Activated T-cell treated with anti-CD3 and anti-CD28 coated beads, Interleukin-2, amount 50 U/mL, for 4 hours (primary cell): ENCODE measurements around the gene LSP1. TPM values are rescaled to one million over a fixed set of nuclear protein-coding genes. Genes with fewer than 3 reads are reported as not detected.

Experiments
- ATAC-seq, 2 donors: fragments of 200-7000 bp; cut with Tn5 transposase; one replicate each; pipeline ENCODE4 v1.10.0; 2021
- DNase-seq: peaks from one replicate; pipeline ENCODE4 v3.0.0-alpha.2; 2020
- H3K27me3 Mint-ChIP-seq: one replicate; pipeline ENCODE4 v1.8.0; 2021; ENCODE audit warnings: low read depth, mixed read lengths
- H3K36me3 Mint-ChIP-seq: one replicate; pipeline ENCODE4 v1.8.0; 2022; ENCODE audit warnings: mixed read lengths; ENCODE audit not compliant: insufficient read depth
- H3K4me1 Mint-ChIP-seq: one replicate; pipeline ENCODE4 v1.8.0; 2021; ENCODE audit warnings: low read depth, mixed read lengths
- H3K4me3 Mint-ChIP-seq: one replicate; pipeline ENCODE4 v1.8.0; 2021; ENCODE audit warnings: mild to moderate bottlenecking, moderate library complexity, mixed read lengths
- H3K9me3 Mint-ChIP-seq: one replicate; pipeline ENCODE4 v1.8.0; 2021; ENCODE audit warnings: mixed read lengths
- total RNA-seq, 3 donors: library from RNA; stranded (reverse); gene quantifications; one replicate each; pipeline ENCODE4 v1.2.1, GENCODE V29; 2021

The LSP1 gene
- total RNA-seq, 3 donors from 2014 or later = 34.6 to 71.7 (median 60.6) TPM

- H3K27me3 Mint-ChIP-seq = peaks cover 16% of the 10 kb centered on the region
- peaks cover 6% of the 10 kb centered on the region for H3K4me1 Mint-ChIP-seq
- DNase-seq = no peak
- H3K36me3 Mint-ChIP-seq = no peaks in the 10 kb centered on the region
- no peak overlapping the region for H3K4me3 Mint-ChIP-seq
- no peak for ATAC-seq
- H3K9me3 Mint-ChIP-seq = no peaks in the 10 kb centered on the region
Measured at GRCh38 chr11:1896468-1896867, 43.6 kb downstream of the LSP1 start.

- Mint-ChIP-seq H3K4me3 (peak overlapping the region; percentile 26), H3K27me3 (peaks cover 16% of the 10 kb centered on the region), H3K4me1 (peaks cover 6% of the 10 kb centered on the region), H3K9me3 (no peaks in the 10 kb centered on the region), H3K36me3 (no peaks in the 10 kb centered on the region)
- no peak for ATAC-seq
- DNase-seq = no peak
Measured at GRCh38 chr11:1896923-1897322, 44.0 kb downstream of the LSP1 start.

DNA sequence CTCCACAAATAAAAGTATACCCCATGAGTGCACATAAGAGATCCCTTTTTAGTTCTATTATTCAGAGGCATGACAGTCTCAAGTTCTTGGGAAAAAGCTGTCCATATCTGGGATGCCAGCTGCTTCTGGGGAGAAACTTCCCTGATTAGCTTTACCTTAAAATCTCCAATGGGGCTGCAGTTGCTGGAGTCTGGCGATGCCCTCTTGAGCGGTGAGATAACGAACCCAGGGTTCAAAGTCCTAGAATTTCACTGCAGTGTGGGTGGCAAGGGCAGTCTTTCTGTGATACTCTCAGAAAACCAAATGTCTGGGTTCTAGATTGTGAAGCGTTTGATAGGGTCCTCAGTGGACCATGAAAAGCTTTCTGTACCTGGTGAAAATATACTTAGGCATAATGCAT is 46.2 kb downstream of the LSP1 start:
- H3K4me3 Mint-ChIP-seq = no peak overlapping the region
- no peak for DNase-seq
- H3K9me3 Mint-ChIP-seq = no peaks in the 10 kb centered on the region
- no peaks in the 10 kb centered on the region for H3K36me3 Mint-ChIP-seq
- ATAC-seq = no peak
- peaks cover 16% of the 10 kb centered on the region for H3K27me3 Mint-ChIP-seq
- no peaks in the 10 kb centered on the region for H3K4me1 Mint-ChIP-seq

DNA sequence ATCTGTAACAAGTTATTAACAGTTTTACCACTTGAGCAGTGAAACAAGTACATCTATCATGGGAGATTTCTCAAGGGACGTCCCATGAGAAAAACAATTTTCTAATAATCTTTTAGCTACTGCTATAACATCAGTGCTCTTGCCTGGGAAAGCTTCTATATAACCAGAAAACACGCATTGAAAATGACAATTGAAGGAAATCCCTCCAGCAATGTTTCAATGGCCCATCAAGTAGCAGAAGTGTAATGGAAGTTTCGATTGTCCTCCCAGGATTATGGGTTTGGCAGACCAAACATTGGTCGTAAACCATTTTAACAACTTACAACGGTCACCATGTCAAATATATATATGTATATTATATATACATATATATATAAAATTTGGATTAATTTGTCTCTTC is 46.8 kb downstream of the LSP1 start:
- Mint-ChIP-seq H3K27me3 (peaks cover 16% of the 10 kb centered on the region), H3K9me3 (no peaks in the 10 kb centered on the region), H3K4me3 (no peak overlapping the region), H3K36me3 (no peaks in the 10 kb centered on the region), H3K4me1 (no peaks in the 10 kb centered on the region)
- ATAC-seq (no peak), DNase-seq (no peak)

- no peaks in the 10 kb centered on the region for H3K36me3 Mint-ChIP-seq
- H3K9me3 Mint-ChIP-seq = no peaks in the 10 kb centered on the region
Measured at GRCh38 chr11:1906181-1906580, 53.3 kb downstream of the LSP1 start.

GRCh38 chr11:1906611-1907423 is 53.9 kb downstream of the LSP1 start:
- H3K4me1 Mint-ChIP-seq = no peaks in the 10 kb centered on the region
- peaks cover 5% of the 10 kb centered on the region for H3K27me3 Mint-ChIP-seq
- H3K9me3 Mint-ChIP-seq = no peaks in the 10 kb centered on the region

More at GRCh38 chr11:1906181-1906580, 53.3 kb downstream of the LSP1 start:
- ATAC-seq (no peak), DNase-seq (no peak)
- Mint-ChIP-seq H3K4me3 (no peak overlapping the region), H3K4me1 (no peaks in the 10 kb centered on the region), H3K27me3 (peaks cover 5% of the 10 kb centered on the region)

DNA sequence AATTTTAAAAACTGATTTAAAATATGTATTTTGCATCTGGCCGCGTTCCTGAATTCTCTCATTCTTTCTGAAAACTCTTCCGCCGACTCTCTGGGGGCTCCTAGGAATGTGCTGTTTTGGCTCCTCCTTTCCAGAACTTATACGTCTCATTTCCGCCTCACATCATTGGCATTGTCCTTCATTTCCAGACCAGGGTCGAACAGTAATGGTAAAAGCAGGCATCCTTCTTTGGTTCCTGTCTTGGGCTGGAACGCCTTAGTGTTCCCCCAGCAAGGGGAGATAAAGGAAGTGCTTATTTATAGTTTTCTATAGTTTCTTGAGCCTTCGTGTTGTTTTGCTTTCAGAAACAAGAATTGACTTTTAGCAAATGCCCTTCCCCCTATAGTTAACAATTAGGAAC is 55.7 kb downstream of the LSP1 start:
- no peaks in the 10 kb centered on the region for H3K9me3 Mint-ChIP-seq
- no peaks in the 10 kb centered on the region for H3K4me1 Mint-ChIP-seq
- no peak overlapping the region for H3K4me3 Mint-ChIP-seq
- no peaks in the 10 kb centered on the region for H3K36me3 Mint-ChIP-seq
- H3K27me3 Mint-ChIP-seq = peaks cover 7% of the 10 kb centered on the region
- ATAC-seq (no peak), DNase-seq (no peak)

More at GRCh38 chr11:1906611-1907423, 53.9 kb downstream of the LSP1 start:
- DNase-seq (no peak), ATAC-seq (no peak)
- H3K4me3 Mint-ChIP-seq = no peak overlapping the region
- no peaks in the 10 kb centered on the region for H3K36me3 Mint-ChIP-seq

GRCh38 chr11:1909524-1909923 is 56.6 kb downstream of the LSP1 start:
- H3K9me3 Mint-ChIP-seq = no peaks in the 10 kb centered on the region
- DNase-seq = no peak
- peaks cover 13% of the 10 kb centered on the region for H3K27me3 Mint-ChIP-seq
- no peak overlapping the region for H3K4me3 Mint-ChIP-seq
- no peaks in the 10 kb centered on the region for H3K36me3 Mint-ChIP-seq
- H3K4me1 Mint-ChIP-seq = no peaks in the 10 kb centered on the region
- ATAC-seq = no peak

DNA sequence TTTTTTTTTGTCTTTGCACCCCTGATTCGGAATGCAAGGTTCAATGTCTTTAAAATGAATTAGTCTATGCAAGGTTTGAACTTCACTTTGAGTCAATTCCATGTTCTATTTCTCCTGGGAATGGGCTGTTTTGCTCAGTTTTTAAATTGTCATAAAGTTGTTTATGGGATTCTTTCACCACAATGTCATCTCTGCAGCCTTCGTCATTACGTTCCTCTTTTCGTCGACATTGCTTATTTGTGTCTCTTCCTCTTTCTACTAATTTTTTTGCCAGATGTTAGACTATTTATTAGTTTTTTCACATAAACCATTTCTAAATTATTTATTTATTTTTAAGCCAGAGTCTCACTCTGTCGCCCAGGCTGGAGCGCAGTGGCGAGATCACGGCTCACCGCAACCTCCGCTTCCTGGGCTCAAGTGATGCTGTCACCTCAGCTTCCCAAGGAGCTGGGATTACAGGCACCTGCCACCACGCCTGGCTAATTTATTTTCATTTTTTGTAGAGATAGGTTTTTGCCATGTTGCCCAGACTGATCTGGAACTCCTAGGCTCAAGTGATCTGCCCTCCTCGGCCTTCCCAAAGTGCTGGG is 59.5 kb downstream of the LSP1 start:
- DNase-seq = no peak
- Mint-ChIP-seq H3K4me3 (no peak overlapping the region), H3K27me3 (peaks cover 20% of the 10 kb centered on the region), H3K36me3 (no peaks in the 10 kb centered on the region), H3K4me1 (peaks cover 11% of the 10 kb centered on the region), H3K9me3 (no peaks in the 10 kb centered on the region)
- no peak for ATAC-seq

GRCh38 chr11:1913271-1914060 is 60.6 kb downstream of the LSP1 start:
- no peak for DNase-seq
- Mint-ChIP-seq H3K4me1 (peaks cover 11% of the 10 kb centered on the region), H3K27me3 (peaks cover 17% of the 10 kb centered on the region), H3K36me3 (no peaks in the 10 kb centered on the region), H3K9me3 (no peaks in the 10 kb centered on the region), H3K4me3 (no peak overlapping the region)
- ATAC-seq = no peak

GRCh38 chr11:1915795-1916131 is 62.9 kb downstream of the LSP1 start:
- peaks cover 11% of the 10 kb centered on the region for H3K4me1 Mint-ChIP-seq
- ATAC-seq = no peak
- DNase-seq = no peak
- no peak overlapping the region for H3K4me3 Mint-ChIP-seq
- H3K27me3 Mint-ChIP-seq = peaks cover 15% of the 10 kb centered on the region
- no peaks in the 10 kb centered on the region for H3K36me3 Mint-ChIP-seq
- H3K9me3 Mint-ChIP-seq = no peaks in the 10 kb centered on the region

DNA sequence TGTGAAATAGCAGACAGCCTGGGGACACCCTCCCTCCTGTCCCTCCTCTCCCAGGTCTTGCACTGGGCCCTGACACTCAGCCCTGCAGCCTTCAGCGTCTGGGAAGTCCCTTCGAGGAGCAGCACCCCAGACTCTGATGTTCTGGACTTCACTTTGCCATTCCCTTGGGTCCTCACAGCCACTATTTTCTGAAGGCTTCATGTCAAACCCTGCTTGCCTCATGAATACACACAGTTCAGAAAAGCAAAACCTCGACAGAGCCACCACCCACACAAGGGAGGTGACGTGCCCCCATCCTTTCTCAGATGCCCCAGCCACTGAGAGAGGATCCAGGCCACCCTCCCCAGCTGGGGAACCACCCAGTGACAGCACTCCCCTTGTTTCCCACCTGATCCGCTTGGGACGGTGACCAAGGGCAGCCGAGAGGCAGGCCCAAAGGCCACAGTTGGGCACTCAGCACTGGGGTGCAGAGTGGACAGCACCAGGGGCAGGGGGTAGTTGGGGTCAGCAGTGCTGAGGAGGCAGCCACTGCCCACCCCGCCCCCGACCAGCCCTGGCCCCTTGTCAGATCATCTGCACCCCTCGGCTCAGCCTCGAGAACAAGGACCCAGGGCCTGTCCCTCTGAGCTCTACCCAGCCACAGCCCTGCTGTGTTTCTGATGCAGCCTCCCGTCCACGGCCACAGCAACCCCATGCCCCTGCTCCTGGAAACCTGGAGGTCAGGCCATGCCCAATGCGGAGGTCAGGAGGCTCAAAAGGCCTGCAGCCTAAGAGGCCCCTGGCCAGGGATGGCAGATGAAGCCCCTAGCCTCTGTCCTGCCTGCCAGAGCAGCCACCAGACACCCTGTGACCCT is 63.5 kb downstream of the LSP1 start:
- Mint-ChIP-seq H3K4me3 (no peak overlapping the region), H3K36me3 (no peaks in the 10 kb centered on the region), H3K9me3 (no peaks in the 10 kb centered on the region), H3K27me3 (peaks cover 15% of the 10 kb centered on the region), H3K4me1 (peaks cover 11% of the 10 kb centered on the region)
- DNase-seq = no peak
- peak in 1 of 2 donors; percentile 32 for ATAC-seq

GRCh38 chr11:1916986-1917522 is 64.2 kb downstream of the LSP1 start:
- ATAC-seq = peak; percentile 17 to 22
- peaks cover 11% of the 10 kb centered on the region for H3K4me1 Mint-ChIP-seq
- no peaks in the 10 kb centered on the region for H3K36me3 Mint-ChIP-seq
- DNase-seq = no peak
- H3K27me3 Mint-ChIP-seq = peaks cover 15% of the 10 kb centered on the region
- H3K9me3 Mint-ChIP-seq = no peaks in the 10 kb centered on the region
- no peak overlapping the region for H3K4me3 Mint-ChIP-seq
